ENCODE measurements around the gene SMARCA4.

The SMARCA4 gene

GRCh38 chr19:10960314-10961072, at the start of gene SMARCA4:
TSS of gene SMARCA4 (plus strand) at chr19:10961030. CDS start at chr19:10984152, 23,122 bp downstream.
- DNase-seq (ENCODE audit: low read depth in 4 of 4, low spot score in 1 of 4) = peak; percentile 90 to 95 (median 94)

DNA sequence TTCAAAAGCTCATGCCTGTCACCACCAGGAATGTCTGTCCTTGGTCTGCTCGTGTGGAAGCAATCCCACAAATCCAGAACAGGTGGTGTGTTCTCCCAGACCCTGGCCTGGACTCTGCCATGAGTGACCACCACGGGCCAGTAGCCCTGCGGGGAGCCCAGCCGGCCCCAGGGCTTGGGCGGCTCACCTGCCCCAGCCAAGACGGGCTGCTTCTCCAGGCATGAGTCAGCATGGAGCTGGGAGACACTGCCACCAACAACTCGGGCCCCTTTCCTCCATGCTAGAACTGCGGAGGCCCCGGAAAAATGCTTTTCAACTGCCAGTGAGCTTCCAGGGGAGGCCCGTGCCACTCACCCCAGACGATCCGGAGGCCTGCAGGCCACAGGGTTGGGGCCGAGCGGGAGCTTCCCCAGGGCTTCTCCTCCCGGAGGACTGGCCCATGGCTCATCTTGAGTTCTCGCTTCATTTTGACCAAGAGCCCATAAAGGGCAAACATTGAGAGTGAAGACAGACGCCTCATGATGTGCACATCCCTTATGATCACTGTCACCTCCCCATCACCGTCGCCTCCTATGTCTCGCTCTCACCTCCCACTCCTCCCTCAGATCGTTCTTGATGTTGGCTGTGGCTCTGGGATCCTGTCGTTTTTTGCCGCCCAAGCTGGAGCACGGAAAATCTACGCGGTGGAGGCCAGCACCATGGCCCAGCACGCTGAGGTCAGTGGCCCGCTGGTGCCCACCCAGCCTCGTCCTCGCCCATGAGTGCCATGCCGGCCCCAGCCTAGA, 49.1 kb upstream of the SMARCA4 start:
- DNase-seq (ENCODE audit: low read depth in 4 of 4, low spot score in 1 of 4) = no peak

- no peak for DNase-seq (ENCODE audit: low read depth in 4 of 4, low spot score in 1 of 4)
Observed at GRCh38 chr19:10912619-10913018, 48.2 kb upstream of the SMARCA4 start.

GRCh38 chr19:10913716-10914340, 47.0 kb upstream of the SMARCA4 start:
- DNase-seq (ENCODE audit: low read depth in 4 of 4, low spot score in 1 of 4) = no peak

DNA sequence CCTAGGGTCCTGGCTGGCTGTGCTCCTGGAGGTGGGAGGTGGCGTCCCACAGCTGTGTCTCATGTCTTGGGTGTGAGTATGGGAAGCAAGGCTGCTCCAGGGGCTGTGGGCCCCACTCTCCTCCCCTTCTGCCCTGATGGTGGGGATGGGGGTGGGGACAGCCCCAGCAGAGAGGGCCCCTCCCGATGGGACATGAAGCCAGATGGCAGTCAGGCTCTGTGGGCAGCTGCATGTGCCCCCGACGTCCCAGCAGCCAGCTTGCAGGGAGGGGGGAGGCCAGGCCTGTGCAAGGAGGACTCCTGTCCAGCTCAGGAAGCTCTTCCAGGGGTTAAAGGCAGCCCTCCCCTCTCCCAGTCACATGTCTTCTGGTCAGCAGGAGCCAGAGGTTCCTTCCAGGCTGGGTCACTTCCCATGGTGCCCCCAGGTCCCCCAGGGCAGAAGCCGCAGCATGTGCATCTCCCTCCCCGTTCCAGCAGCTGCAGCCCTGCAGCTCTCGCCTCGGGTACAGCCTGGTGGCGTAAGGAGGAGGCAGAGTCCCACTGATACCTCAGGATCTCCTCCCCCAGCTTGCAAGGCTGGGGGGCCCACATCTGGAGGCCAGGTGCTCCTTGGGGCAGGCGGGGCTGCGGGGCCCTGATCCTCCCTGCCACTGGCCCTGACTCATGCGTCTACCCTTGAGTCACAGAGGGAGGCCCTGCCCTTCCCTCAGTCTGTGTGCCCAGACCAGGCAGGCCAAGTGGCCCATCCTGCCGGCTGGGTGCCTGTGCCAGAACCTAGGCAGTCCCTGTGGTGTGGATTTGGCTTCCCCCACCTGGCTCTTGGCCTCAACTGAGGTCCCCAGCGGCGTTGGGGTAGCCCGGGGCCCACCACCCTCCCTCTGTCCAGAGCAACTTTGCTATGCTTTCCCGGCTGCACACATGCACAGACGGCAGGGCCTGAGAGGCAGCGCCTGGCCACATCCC, 45.4 kb upstream of the SMARCA4 start:
- no peak for DNase-seq (ENCODE audit: low read depth in 4 of 4, low spot score in 1 of 4)

DNA sequence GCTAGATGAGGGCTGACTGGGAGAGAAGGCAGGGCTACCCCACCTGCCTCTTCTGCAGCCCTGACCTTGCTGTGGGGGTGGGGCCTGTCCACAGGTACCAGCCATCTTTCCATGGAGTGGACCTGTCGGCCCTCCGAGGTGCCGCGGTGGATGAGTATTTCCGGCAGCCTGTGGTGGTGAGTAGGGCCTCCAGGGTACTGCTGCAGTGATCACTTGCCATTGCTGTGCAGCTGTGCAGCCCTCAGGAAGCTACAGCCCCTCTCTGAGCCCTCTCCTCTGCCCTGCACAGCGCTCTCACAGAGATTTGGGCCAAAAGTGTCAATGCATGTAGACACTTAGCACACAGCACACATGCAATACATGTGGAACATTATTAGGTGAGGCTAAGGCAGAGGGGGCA, 44.2 kb upstream of the SMARCA4 start:
- DNase-seq (ENCODE audit: low read depth in 4 of 4, low spot score in 1 of 4) = no peak

- no peak for DNase-seq (ENCODE audit: low read depth in 4 of 4, low spot score in 1 of 4)
Observed at GRCh38 chr19:10918359-10918758, 42.5 kb upstream of the SMARCA4 start.

DNA sequence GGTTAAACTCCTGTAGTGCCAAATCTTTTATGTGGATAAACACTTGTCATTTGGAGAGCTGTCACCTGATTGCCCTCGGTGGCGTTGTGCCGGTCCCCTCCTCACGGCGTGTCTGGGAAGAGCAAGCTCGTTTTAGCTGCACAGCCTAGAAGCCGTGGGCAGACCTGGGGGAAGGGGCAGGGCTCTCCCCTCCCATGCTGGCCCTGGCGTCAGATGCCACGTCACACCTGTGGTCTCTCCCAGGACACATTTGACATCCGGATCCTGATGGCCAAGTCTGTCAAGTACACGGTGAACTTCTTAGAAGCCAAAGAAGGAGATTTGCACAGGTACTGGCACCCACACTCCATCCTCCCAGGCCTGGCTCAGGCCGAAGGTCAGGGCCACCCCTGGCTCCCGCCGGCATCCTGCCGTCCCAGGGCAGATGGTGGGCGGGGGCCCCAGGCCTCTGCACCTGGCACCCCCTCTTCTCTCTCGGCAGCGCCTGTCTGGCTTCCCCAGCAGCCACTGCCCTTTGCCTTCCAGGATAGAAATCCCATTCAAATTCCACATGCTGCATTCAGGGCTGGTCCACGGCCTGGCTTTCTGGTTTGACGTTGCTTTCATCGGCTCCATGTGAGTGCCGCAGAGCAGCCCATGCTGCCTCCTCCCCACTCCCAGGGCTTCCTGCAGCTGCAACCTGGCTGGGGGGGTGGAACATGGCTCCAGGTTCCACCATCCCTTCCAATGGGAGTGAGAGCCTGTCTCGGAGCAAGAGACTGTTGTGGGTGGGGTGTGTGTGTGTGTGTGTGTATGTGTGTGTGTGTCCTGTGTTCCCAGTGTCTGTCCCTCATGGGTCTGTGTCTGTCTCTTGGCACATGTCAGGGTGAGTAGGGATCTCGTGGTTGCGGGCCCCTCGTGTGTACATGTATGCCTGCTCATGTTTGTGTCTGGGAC, 41.2 kb upstream of the SMARCA4 start:
- no peak for DNase-seq (ENCODE audit: low read depth in 4 of 4, low spot score in 1 of 4)

DNA sequence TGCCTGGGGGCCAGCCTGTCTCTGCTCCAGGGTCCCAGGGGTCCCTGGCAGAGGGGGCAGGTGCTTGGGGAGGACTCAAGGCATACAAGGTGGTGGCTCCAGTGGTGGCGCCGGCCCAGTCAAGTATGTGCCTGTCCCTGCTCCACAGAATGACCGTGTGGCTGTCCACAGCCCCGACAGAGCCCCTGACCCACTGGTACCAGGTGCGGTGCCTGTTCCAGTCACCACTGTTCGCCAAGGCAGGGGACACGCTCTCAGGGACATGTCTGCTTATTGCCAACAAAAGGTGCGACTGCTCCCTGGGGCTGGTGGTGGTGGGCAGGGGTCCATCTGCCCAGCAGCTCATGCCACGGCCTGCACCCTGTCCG, 40.6 kb upstream of the SMARCA4 start:
- no peak for DNase-seq (ENCODE audit: low read depth in 4 of 4, low spot score in 1 of 4)

DNA sequence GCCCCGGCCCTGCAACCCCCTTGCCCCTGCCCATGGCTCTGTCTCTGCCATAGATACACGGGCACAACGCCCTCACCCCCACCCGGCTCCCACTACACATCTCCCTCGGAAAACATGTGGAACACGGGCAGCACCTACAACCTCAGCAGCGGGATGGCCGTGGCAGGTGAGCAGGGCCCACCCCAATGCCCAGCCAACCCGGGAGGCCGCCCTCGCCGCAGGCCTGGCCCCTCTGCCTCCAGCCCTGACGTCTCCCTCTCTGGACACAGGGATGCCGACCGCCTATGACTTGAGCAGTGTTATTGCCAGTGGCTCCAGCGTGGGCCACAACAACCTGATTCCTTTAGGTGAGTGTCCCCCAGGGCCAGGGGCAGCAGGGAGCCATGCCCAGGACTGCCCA, 40.0 kb upstream of the SMARCA4 start:
- no peak for DNase-seq (ENCODE audit: low read depth in 4 of 4, low spot score in 1 of 4)

DNA sequence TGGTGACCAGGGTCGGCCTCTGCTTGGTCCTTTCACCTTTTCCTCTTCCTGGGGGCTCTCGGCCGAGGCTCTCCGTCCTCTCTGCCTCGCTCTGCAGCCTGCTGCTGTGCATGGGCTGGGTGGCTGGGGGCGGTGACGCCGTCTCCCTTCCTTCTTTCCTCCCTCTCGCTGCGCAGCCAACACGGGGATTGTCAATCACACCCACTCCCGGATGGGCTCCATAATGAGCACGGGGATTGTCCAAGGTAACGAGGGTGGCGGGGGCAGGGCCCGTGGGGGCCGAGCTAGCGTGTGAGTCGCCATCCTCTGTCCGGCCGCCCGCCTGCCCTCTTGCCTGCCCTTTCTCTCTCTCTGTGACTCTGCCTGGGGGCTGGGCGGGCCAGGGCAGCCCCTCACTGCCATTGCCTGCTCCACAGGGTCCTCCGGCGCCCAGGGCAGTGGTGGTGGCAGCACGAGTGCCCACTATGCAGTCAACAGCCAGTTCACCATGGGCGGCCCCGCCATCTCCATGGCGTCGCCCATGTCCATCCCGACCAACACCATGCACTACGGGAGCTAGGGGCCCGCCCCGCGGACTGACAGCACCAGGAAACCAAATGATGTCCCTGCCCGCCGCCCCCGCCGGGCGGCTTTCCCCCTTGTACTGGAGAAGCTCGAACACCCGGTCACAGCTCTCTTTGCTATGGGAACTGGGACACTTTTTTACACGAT, 39.5 kb upstream of the SMARCA4 start:
- DNase-seq (ENCODE audit: low read depth in 4 of 4, low spot score in 1 of 4) = no peak

DNA sequence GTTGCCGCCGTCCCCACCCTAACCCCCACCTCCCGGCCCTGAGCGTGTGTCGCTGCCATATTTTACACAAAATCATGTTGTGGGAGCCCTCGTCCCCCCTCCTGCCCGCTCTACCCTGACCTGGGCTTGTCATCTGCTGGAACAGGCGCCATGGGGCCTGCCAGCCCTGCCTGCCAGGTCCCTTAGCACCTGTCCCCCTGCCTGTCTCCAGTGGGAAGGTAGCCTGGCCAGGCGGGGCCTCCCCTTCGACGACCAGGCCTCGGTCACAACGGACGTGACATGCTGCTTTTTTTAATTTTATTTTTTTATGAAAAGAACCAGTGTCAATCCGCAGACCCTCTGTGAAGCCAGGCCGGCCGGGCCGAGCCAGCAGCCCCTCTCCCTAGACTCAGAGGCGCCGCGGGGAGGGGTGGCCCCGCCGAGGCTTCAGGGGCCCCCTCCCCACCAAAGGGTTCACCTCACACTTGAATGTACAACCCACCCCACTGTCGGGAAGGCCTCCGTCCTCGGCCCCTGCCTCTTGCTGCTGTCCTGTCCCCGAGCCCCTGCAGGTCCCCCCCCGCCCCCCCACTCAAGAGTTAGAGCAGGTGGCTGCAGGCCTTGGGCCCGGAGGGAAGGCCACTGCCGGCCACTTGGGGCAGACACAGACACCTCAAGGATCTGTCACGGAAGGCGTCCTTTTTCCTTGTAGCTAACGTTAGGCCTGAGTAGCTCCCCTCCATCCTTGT, 38.8 kb upstream of the SMARCA4 start:
- DNase-seq (ENCODE audit: low read depth in 4 of 4, low spot score in 1 of 4) = no peak

GRCh38 chr19:10922638-10923014, 38.2 kb upstream of the SMARCA4 start:
- no peak for DNase-seq (ENCODE audit: low read depth in 4 of 4, low spot score in 1 of 4)

GRCh38 chr19:10923260-10924112, 37.3 kb upstream of the SMARCA4 start:
- DNase-seq (ENCODE audit: low read depth in 4 of 4, low spot score in 1 of 4) = no peak

- no peak for DNase-seq (ENCODE audit: low read depth in 4 of 4, low spot score in 1 of 4)
Observed at GRCh38 chr19:10924597-10924996, 36.2 kb upstream of the SMARCA4 start.

- DNase-seq (ENCODE audit: low read depth in 4 of 4, low spot score in 1 of 4) = no peak
Observed at GRCh38 chr19:10927730-10928562, 32.9 kb upstream of the SMARCA4 start.
